ENCODE measurements around the gene NFIC.
A peak's percentile ranks its signal among the peaks of the same experiment; 100 is the strongest.
"Not testable (repeated sequence)": the region's sequence is repeated elsewhere in the genome, so short reads cannot be mapped to it uniquely, and the experiment has no call there.

Gene NFIC

GRCh38 chr19:3375221-3376090, 9.1 kb downstream of the NFIC start:
- no peak for DNase-seq

GRCh38 chr19:3376091-3376455, 9.7 kb downstream of the NFIC start:
- not testable (repeated sequence) for DNase-seq

- no peak for DNase-seq
Observed at GRCh38 chr19:3378352-3379150, 12.2 kb downstream of the NFIC start.

- DNase-seq = no peak
Observed at GRCh38 chr19:3380829-3381228, 14.4 kb downstream of the NFIC start.

- DNase-seq = no peak
Observed at GRCh38 chr19:3381701-3382372, 15.5 kb downstream of the NFIC start.

GRCh38 chr19:3382460-3383100, 16.2 kb downstream of the NFIC start:
- no peak for DNase-seq

GRCh38 chr19:3383121-3383722, 16.8 kb downstream of the NFIC start:
- no peak for DNase-seq

GRCh38 chr19:3386447-3387234, 20.3 kb downstream of the NFIC start:
- DNase-seq = no peak

GRCh38 chr19:3387645-3388589, 21.5 kb downstream of the NFIC start:
- DNase-seq = peak; percentile 92

- DNase-seq = no peak
Observed at GRCh38 chr19:3389446-3389778, 23.0 kb downstream of the NFIC start.

GRCh38 chr19:3389876-3390371, 23.5 kb downstream of the NFIC start:
- DNase-seq = peak; percentile 79

- not testable (repeated sequence) for DNase-seq
Observed at GRCh38 chr19:3391911-3392310, 25.5 kb downstream of the NFIC start.

- no peak for DNase-seq
Observed at GRCh38 chr19:3392480-3392879, 26.1 kb downstream of the NFIC start.

GRCh38 chr19:3396881-3397265, 30.5 kb downstream of the NFIC start:
- no peak for DNase-seq

GRCh38 chr19:3397266-3398022, 31.1 kb downstream of the NFIC start:
- DNase-seq = no peak

- DNase-seq = no peak
Observed at GRCh38 chr19:3398114-3398899, 31.9 kb downstream of the NFIC start.

- no peak for DNase-seq
Observed at GRCh38 chr19:3398900-3399278, 32.5 kb downstream of the NFIC start.

- not testable (repeated sequence) for DNase-seq
Observed at GRCh38 chr19:3399311-3399710, 32.9 kb downstream of the NFIC start.

All from COR-L47 (cell line).